Osteoblast (primary cell): ENCODE measurements around the gene NRTN. TPM values are rescaled to one million over a fixed set of nuclear protein-coding genes. Genes with fewer than 3 reads are reported as not detected.

Experiments used
- DNase-seq: peaks from one replicate; pipeline ENCODE4 v3.0.0; 2011; ENCODE audit warnings: low spot score, mixed read lengths; ENCODE audit not compliant: insufficient read length; ENCODE audit errors: missing footprints
- H2AFZ ChIP-seq: 2 replicates; pipeline ENCODE4 v1.6.0; 2011; ENCODE audit warnings: mild to moderate bottlenecking, low read length
- H3K27ac ChIP-seq: 2 replicates; pipeline ENCODE4 v1.5.1; 2011; ENCODE audit warnings: mild to moderate bottlenecking, low read depth, low read length, moderate library complexity
- H3K27me3 ChIP-seq: 2 replicates; pipeline ENCODE4 v1.6.0; 2012; ENCODE audit warnings: mild to moderate bottlenecking, control low read depth, inconsistent platforms, low read length, moderate library complexity; ENCODE audit not compliant: insufficient read depth
- H3K36me3 ChIP-seq: 2 replicates; pipeline ENCODE4 v1.5.1; 2011; ENCODE audit warnings: mild to moderate bottlenecking, low read length, control low read depth, moderate library complexity; ENCODE audit not compliant: insufficient read depth
- H3K4me1 ChIP-seq: 2 replicates; pipeline ENCODE4 v1.5.1; 2011; ENCODE audit warnings: mild to moderate bottlenecking, low read length, control low read depth, moderate library complexity; ENCODE audit not compliant: insufficient read depth
- H3K4me2 ChIP-seq: 2 replicates; pipeline ENCODE4 v1.6.0; 2011; ENCODE audit warnings: mild to moderate bottlenecking, low read length; ENCODE audit not compliant: insufficient read depth
- H3K4me3 ChIP-seq: fragments of 200-600 bp; sonication (generic); 3 replicates; pipeline ENCODE4 v1.5.1; 2012; ENCODE audit warnings: mild to moderate bottlenecking, low read length, inconsistent platforms; ENCODE audit not compliant: insufficient read depth
- H3K79me2 ChIP-seq: 2 replicates; pipeline ENCODE4 v1.6.0; 2012; ENCODE audit warnings: mild to moderate bottlenecking, low read length, control low read depth, inconsistent platforms; ENCODE audit not compliant: insufficient read depth
- H3K9me3 ChIP-seq: 2 replicates; pipeline ENCODE4 v1.5.1; 2011; ENCODE audit warnings: low read depth, low read length, control low read depth
- H4K20me1 ChIP-seq: 2 replicates; pipeline ENCODE4 v1.6.0; 2012; ENCODE audit warnings: mild to moderate bottlenecking, low read length, control low read depth; ENCODE audit not compliant: insufficient read depth
- total RNA-seq: library from RNA; depleted of rRNA; stranded (reverse); fragments of >200 nt; gene quantifications from 2 replicates; pipeline ENCODE4 v1.2.3, GENCODE V29; 2012
- TF ChIP-seq, protein P1 (sequence below): IDR thresholded peaks from 2 replicates; pipeline ENCODE4 v1.5.1; 2011; ENCODE audit warnings: mild to moderate bottlenecking, low read depth, low read length, moderate library complexity; ENCODE audit errors: extremely low read depth

NRTN gene
- total RNA-seq, 1 donor = not detected

DNA sequence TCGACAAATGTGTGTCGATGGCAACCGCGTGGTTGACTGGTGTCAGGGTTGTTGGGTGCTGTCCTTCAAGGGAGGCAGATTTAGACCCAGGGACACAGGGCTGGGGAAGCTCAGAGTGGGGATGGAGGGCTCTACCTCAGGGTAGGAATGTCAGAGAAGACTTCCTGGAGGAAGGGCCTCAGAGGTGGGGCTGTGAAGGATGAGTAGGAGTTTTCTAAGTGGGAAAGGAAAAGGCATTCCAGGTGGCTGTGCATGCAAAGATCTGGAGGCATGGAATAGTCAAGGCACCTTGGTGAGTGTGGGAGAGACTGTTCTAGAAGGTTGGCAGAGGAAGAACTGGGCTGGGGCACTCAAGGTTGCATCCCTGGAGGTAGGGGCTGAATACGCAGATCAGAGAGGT is 2.0 kb downstream of the NRTN start:
- Histone ChIP-seq H4K20me1 (no peaks in the 10 kb centered on the region), H3K9me3 (no peaks in the 10 kb centered on the region), H2AFZ (no peak overlapping the region), H3K79me2 (no peaks in the 10 kb centered on the region), H3K4me2 (no peak overlapping the region), H3K27me3 (peaks cover 24% of the 10 kb centered on the region), H3K36me3 (no peaks in the 10 kb centered on the region), H3K4me3 (no peak overlapping the region), H3K4me1 (peaks cover 5% of the 10 kb centered on the region), H3K27ac (no peak overlapping the region)
- no peak for DNase-seq
- TF ChIP-seq, protein P1, sequence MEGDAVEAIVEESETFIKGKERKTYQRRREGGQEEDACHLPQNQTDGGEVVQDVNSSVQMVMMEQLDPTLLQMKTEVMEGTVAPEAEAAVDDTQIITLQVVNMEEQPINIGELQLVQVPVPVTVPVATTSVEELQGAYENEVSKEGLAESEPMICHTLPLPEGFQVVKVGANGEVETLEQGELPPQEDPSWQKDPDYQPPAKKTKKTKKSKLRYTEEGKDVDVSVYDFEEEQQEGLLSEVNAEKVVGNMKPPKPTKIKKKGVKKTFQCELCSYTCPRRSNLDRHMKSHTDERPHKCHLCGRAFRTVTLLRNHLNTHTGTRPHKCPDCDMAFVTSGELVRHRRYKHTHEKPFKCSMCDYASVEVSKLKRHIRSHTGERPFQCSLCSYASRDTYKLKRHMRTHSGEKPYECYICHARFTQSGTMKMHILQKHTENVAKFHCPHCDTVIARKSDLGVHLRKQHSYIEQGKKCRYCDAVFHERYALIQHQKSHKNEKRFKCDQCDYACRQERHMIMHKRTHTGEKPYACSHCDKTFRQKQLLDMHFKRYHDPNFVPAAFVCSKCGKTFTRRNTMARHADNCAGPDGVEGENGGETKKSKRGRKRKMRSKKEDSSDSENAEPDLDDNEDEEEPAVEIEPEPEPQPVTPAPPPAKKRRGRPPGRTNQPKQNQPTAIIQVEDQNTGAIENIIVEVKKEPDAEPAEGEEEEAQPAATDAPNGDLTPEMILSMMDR = no peak

DNA sequence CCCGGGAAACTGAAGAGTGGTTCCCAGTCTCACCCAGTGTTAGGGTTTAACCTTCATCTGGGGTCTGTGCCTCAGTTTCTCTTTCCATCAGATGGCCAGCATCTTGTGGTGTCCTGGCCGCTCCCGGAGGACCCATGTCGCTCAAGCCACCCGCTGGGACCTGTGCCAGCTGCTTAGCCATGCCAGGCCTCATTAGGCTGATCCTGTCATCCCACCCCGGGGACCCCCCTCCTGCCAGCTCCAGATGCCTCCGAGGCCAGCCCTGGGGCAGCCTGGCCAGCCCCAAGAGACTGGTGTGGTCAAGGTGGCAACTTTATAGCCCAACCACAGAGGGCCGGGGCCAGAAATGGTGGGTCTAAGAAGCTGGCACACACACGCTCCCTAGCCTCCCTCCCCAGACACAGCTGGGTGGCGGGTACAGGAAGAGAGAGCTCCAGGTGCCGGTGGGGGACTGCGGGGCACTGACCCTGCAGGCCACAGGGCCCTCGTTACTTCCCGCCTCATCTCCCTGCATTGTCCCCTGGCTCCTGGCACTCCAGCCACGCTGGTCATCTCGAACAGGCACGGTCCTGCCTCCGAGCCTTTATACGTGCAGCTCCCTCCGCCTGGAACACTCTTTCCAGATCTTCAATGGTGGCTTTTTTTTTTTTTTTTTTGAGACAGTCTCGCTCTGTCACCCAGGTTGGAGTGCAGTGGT is 3.4 kb downstream of the NRTN start:
- no peaks in the 10 kb centered on the region for H4K20me1 ChIP-seq
- no peak overlapping the region for H3K4me2 ChIP-seq
- H3K4me3 ChIP-seq = no peak overlapping the region
- H3K27me3 ChIP-seq = peaks cover 23% of the 10 kb centered on the region
- TF ChIP-seq, protein P1 = no peak
- H3K79me2 ChIP-seq = no peaks in the 10 kb centered on the region
- H3K4me1 ChIP-seq = peaks cover 5% of the 10 kb centered on the region
- no peak overlapping the region for H3K27ac ChIP-seq
- DNase-seq = no peak
- H3K9me3 ChIP-seq = no peaks in the 10 kb centered on the region
- H3K36me3 ChIP-seq = no peaks in the 10 kb centered on the region
- H2AFZ ChIP-seq = no peak overlapping the region

DNA sequence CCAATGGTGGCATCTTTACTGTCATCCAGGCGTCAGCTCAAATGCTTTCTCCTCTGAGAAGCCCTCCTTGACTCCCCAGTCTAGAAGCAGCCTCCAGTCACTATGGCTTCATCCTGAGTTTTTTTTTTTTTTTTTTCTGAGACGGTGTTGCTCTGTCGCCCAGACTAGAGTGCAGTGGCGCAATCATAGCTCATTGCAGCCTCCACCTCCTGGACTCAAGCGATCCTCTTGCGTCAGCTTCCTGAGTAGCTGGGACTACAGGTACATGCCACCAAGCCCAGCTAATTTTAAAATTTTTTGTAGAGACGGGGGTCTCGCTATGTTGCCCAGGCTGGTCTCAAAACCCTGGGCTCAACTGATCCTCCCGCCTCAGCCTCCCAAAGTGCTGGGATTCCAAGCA is 4.2 kb downstream of the NRTN start:
- Histone ChIP-seq H3K79me2 (no peaks in the 10 kb centered on the region), H4K20me1 (no peaks in the 10 kb centered on the region), H3K4me1 (no peaks in the 10 kb centered on the region), H3K27me3 (peaks cover 25% of the 10 kb centered on the region), H3K9me3 (no peaks in the 10 kb centered on the region), H2AFZ (no peak overlapping the region), H3K36me3 (no peaks in the 10 kb centered on the region), H3K27ac (no peak overlapping the region), H3K4me3 (no peak overlapping the region), H3K4me2 (no peak overlapping the region)
- no peak for DNase-seq
- TF ChIP-seq, protein P1 = no peak

DNA sequence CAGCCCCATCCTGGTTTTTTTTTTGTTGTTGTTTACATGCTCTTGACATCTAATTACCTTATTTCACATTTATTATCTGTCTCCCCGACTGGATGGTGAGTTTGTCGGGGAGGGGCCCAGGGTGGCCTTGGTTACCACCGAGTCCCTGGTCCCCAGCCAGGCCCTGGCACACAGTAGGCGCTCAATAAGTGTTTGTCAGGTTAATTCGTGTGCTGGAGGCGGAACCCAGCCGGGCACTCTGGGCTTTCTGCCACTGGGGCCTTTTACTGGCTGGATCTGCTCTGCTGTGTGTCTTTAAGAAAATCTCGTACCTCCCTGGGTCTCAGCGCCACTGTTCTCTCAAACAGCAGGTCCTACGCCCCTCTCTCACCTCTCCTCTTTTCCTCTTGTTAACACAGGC is 4.6 kb downstream of the NRTN start:
- H3K4me1 ChIP-seq = no peaks in the 10 kb centered on the region
- H3K79me2 ChIP-seq = no peaks in the 10 kb centered on the region
- DNase-seq = no peak

More for the DNA sequence above, 4.6 kb downstream of the NRTN start:
- TF ChIP-seq, protein P1 = no peak
- H4K20me1 ChIP-seq = no peaks in the 10 kb centered on the region
- no peak overlapping the region for H3K4me3 ChIP-seq
- H3K27ac ChIP-seq = no peak overlapping the region
- no peak overlapping the region for H3K4me2 ChIP-seq
- no peaks in the 10 kb centered on the region for H3K9me3 ChIP-seq
- no peaks in the 10 kb centered on the region for H3K36me3 ChIP-seq
- peaks cover 26% of the 10 kb centered on the region for H3K27me3 ChIP-seq
- H2AFZ ChIP-seq = no peak overlapping the region
